Common myeloid progenitor, CD34-positive (primary cell): ENCODE measurements around the gene TBC1D2B.
"Not testable (repeated sequence)": the region's sequence is repeated elsewhere in the genome, so short reads cannot be mapped to it uniquely, and the experiment has no call there.

Source experiments
- CTCF ChIA-PET: fragments of 350-600 bp; sonication (Branson Sonifier 250); formaldehyde crosslinking; loops from one replicate; lab custom pipeline; 2021; ENCODE audit warnings: antibody characterized with exemption; lab: Charles Lee
- POLR2A ChIA-PET: fragments of 350-600 bp; sonication (Branson Sonifier 250); formaldehyde crosslinking; loops from one replicate; lab custom pipeline; 2021; ENCODE audit warnings: antibody characterized with exemption; lab: Charles Lee
- DNase-seq, 3 donors: peaks; one replicate each; pipeline versions ENCODE4 v3.0.0 to v3.0.0-alpha.2; 2013
- H3K27ac ChIP-seq, 2 experiments: 1 replicate in 1 of 2; 2 replicates in 1 of 2; pipeline ENCODE4 v1.7.0; 2013; ENCODE audit warnings: inconsistent platforms in 2 of 2, low read length in 2 of 2, mild to moderate bottlenecking in 2 of 2, low read depth in 1 of 2, moderate library complexity in 1 of 2; ENCODE audit not compliant: severe bottlenecking in 2 of 2, insufficient read depth in 1 of 2, poor library complexity in 1 of 2
- H3K27me3 ChIP-seq, 5 experiments: replicated peaks in 2 of 5; 1 replicate in 3 of 5; 2 replicates in 2 of 5; pipeline versions ENCODE4 v1.6.1 to v1.7.0; 2013; ENCODE audit warnings: low read length in 4 of 5, mild to moderate bottlenecking in 2 of 5, moderate library complexity in 2 of 5, inconsistent platforms in 1 of 5; ENCODE audit not compliant: insufficient read depth in 5 of 5, control insufficient read depth in 4 of 5
- H3K36me3 ChIP-seq, 4 experiments: 1 replicate in 2 of 4; 2 replicates in 2 of 4; pipeline versions ENCODE4 v1.6.1 to v1.7.0; 2013; ENCODE audit warnings: low read length in 3 of 4, control low read depth in 1 of 4, mild to moderate bottlenecking in 1 of 4; ENCODE audit not compliant: control insufficient read depth in 4 of 4, insufficient read depth in 4 of 4
- H3K4me1 ChIP-seq, 4 experiments: 1 replicate in 3 of 4; 2 replicates in 1 of 4; pipeline versions ENCODE4 v1.6.1 to v1.7.1; 2013; ENCODE audit warnings: low read length in 3 of 4, mild to moderate bottlenecking in 3 of 4, control low read depth in 1 of 4, inconsistent platforms in 1 of 4, moderate library complexity in 1 of 4; ENCODE audit not compliant: control insufficient read depth in 4 of 4, insufficient read depth in 4 of 4; ENCODE audit errors: control extremely low read depth in 1 of 4
- H3K4me3 ChIP-seq, 7 experiments: 1 replicate in 4 of 7; 2 replicates in 3 of 7; pipeline versions ENCODE4 v1.5.1 to v1.7.0; 2013; ENCODE audit warnings: mild to moderate bottlenecking in 7 of 7, low read length in 6 of 7, moderate library complexity in 6 of 7, inconsistent platforms in 2 of 7, low read depth in 2 of 7, control low read depth in 1 of 7; ENCODE audit not compliant: insufficient read depth in 4 of 7, control insufficient read depth in 1 of 7; ENCODE audit errors: extremely low read depth in 1 of 7
- H3K9me3 ChIP-seq, 5 experiments: 1 replicate in 4 of 5; 2 replicates in 1 of 5; pipeline versions ENCODE4 v1.6.1 to v1.7.1; 2013; ENCODE audit warnings: low read length in 4 of 5, mild to moderate bottlenecking in 2 of 5, inconsistent platforms in 1 of 5, low read depth in 1 of 5, moderate library complexity in 1 of 5; ENCODE audit not compliant: control insufficient read depth in 4 of 5, insufficient read depth in 2 of 5; ENCODE audit errors: control extremely low read depth in 1 of 5
- WGBS: methylation state at CpG from one replicate; pipeline ENCODE4 v1.1.5; 2013; ENCODE audit not compliant: insufficient coverage; 5-methylcytosine and 5-hydroxymethylcytosine counted together

TBC1D2B gene

GRCh38 chr15:77997221-77997620, 80.3 kb downstream of the TBC1D2B start:
- H3K4me1 ChIP-seq, result peaks cover 0 to 20% (median under 1%) of the 10 kb centered on the region in 4 experiments
- H3K4me3 ChIP-seq, DNase-seq, H3K27ac ChIP-seq, H3K27me3 ChIP-seq, POLR2A ChIA-PET, H3K9me3 ChIP-seq: not testable (repeated sequence)
- peaks cover 4 to 48% (median 39%) of the 10 kb centered on the region in 4 experiments for H3K36me3 ChIP-seq
- CTCF ChIA-PET, result interaction anchor here (1.0 to 2.2 kb wide), 4 partner anchors 38 to 114 kb away, joined by 3 to 8 read pairs (median 6); no protein-coding TSS in a partner anchor
- 100% methylated on average over 4 of the region's 6 CpGs for WGBS

- CTCF ChIA-PET, result interaction anchor here (0.6 to 2.2 kb wide), 6 partner anchors 10 to 364 kb away, joined by 3 to 8 read pairs (median 4); no protein-coding TSS in a partner anchor
- H3K4me3 ChIP-seq, H3K9me3 ChIP-seq, H3K27me3 ChIP-seq, DNase-seq, POLR2A ChIA-PET, H3K27ac ChIP-seq: not testable (repeated sequence)
- WGBS, result 100% methylated on average over 3 of the region's 4 CpGs
- Histone ChIP-seq H3K36me3 (peaks cover 4 to 47% (median 38%) of the 10 kb centered on the region in 4 experiments), H3K4me1 (peaks cover 0 to 24% (median under 1%) of the 10 kb centered on the region in 4 experiments)
Measured at GRCh38 chr15:77996713-77997171, 80.8 kb downstream of the TBC1D2B start.

- POLR2A ChIA-PET, H3K27me3 ChIP-seq, H3K4me3 ChIP-seq, DNase-seq, H3K9me3 ChIP-seq, H3K27ac ChIP-seq: not testable (repeated sequence)
- H3K36me3 ChIP-seq, result peaks cover 4 to 42% (median 34%) of the 10 kb centered on the region in 4 experiments
- H3K4me1 ChIP-seq, result peaks cover 0 to 29% (median 3%) of the 10 kb centered on the region in 4 experiments
- CTCF ChIA-PET, result interaction anchor here (0.6 to 2.2 kb wide), 6 partner anchors 10 to 365 kb away, joined by 3 to 8 read pairs (median 4); no protein-coding TSS in a partner anchor
- 90% methylated on average over 4 of the region's 8 CpGs for WGBS
Measured at GRCh38 chr15:77996226-77996625, 81.3 kb downstream of the TBC1D2B start.

GRCh38 chr15:77995537-77995918, 82.0 kb downstream of the TBC1D2B start:
- peaks cover 0 to 33% (median 9%) of the 10 kb centered on the region in 4 experiments for H3K4me1 ChIP-seq
- H3K36me3 ChIP-seq, result peaks cover 4 to 35% (median 27%) of the 10 kb centered on the region in 4 experiments
- H3K27me3 ChIP-seq, DNase-seq, H3K9me3 ChIP-seq, H3K4me3 ChIP-seq, POLR2A ChIA-PET, H3K27ac ChIP-seq: not testable (repeated sequence)
- CTCF ChIA-PET, result interaction anchor here (1.2 to 2.2 kb wide), 3 partner anchors 9 to 185 kb away, joined by 3 to 5 read pairs (median 3); no protein-coding TSS in a partner anchor
- no CpG with 5 or more reads among the region's 4 CpGs for WGBS

- H3K36me3 ChIP-seq, result peaks cover 4 to 31% (median 25%) of the 10 kb centered on the region in 4 experiments
- CTCF ChIA-PET, result interaction anchor here (1.0 to 2.2 kb wide), 6 partner anchors 10 to 185 kb away, joined by 3 to 6 read pairs (median 3); no protein-coding TSS in a partner anchor
- H3K27ac ChIP-seq, H3K27me3 ChIP-seq, H3K4me3 ChIP-seq, DNase-seq, H3K9me3 ChIP-seq, POLR2A ChIA-PET: not testable (repeated sequence)
- 100% methylated on average over 5 of the region's 15 CpGs for WGBS
- peaks cover 0 to 35% (median 14%) of the 10 kb centered on the region in 4 experiments for H3K4me1 ChIP-seq
Measured at GRCh38 chr15:77994893-77995536, 82.5 kb downstream of the TBC1D2B start.

GRCh38 chr15:77993970-77994693, 83.4 kb downstream of the TBC1D2B start:
- peak in 2 of 3 donors; percentile 35 to 55 for DNase-seq
- not testable (repeated sequence) for H3K27ac ChIP-seq

More at GRCh38 chr15:77993970-77994693, 83.4 kb downstream of the TBC1D2B start:
- H3K9me3 ChIP-seq, H3K4me3 ChIP-seq, POLR2A ChIA-PET, H3K27me3 ChIP-seq: not testable (repeated sequence)
- CTCF ChIA-PET, result interaction anchor here (1.0 to 2.1 kb wide), 4 partner anchors 27 to 114 kb away, joined by 3 to 6 read pairs (median 3); no protein-coding TSS in a partner anchor
- H3K4me1 ChIP-seq, result peaks cover 0 to 36% (median 17%) of the 10 kb centered on the region in 4 experiments
- peaks cover 2 to 31% (median 18%) of the 10 kb centered on the region in 4 experiments for H3K36me3 ChIP-seq
- 85% methylated on average over 14 of the region's 18 CpGs for WGBS
